AG04450 (cell line): ENCODE results near the gene SLC5A10. TPM values are rescaled to one million over a fixed set of nuclear protein-coding genes. Genes with fewer than 3 reads are reported as not detected.

Source experiments
- CTCF ChIA-PET: fragments of 300-600, 350-600 bp; formaldehyde crosslinking; extraction: SDS; loops from one replicate; lab custom pipeline; 2022; ENCODE audit warnings: antibody characterized with exemption, inconsistent platforms; lab: Charles Lee
- POLR2A ChIA-PET: fragments of 350-600 bp; formaldehyde crosslinking; extraction: SDS; loops from one replicate; lab custom pipeline; 2021; ENCODE audit warnings: antibody characterized with exemption, inconsistent platforms; lab: Yijun Ruan, JAX
- DNase-seq: peaks from one replicate; pipeline ENCODE4 v3.0.0-alpha.2; 2011; ENCODE audit warnings: low read depth, low spot score
- H3K27ac ChIP-seq: one replicate; pipeline ENCODE4 v1.5.1; 2012; ENCODE audit warnings: low read depth, low read length, control low read depth
- H3K27me3 ChIP-seq: one replicate; pipeline ENCODE4 v1.6.0; 2012; ENCODE audit warnings: low read length; ENCODE audit not compliant: control insufficient read depth, insufficient read depth
- H3K4me3 ChIP-seq: 2 replicates; pipeline ENCODE4 v1.5.1; 2011; ENCODE audit warnings: mild to moderate bottlenecking, low read depth, low read length, control low read depth
- H3K9me3 ChIP-seq: 2 replicates; pipeline ENCODE4 v1.5.1; 2012; ENCODE audit warnings: low read length; ENCODE audit not compliant: control insufficient read depth, insufficient read depth
- polyA plus RNA-seq: library from polyadenylated mRNA; depleted of rRNA; stranded (reverse); fragments of >200 nt; gene quantifications from 2 replicates; pipeline ENCODE4 v1.2.3, GENCODE V29; 2011
- TF ChIP-seq, protein P1 (sequence below): IDR thresholded peaks from 2 replicates; pipeline ENCODE4 v1.5.1; 2011; ENCODE audit warnings: low read depth, low read length, control low read depth, inconsistent platforms

The SLC5A10 gene
- polyA plus RNA-seq, 1 experiment, result not detected

DNA sequence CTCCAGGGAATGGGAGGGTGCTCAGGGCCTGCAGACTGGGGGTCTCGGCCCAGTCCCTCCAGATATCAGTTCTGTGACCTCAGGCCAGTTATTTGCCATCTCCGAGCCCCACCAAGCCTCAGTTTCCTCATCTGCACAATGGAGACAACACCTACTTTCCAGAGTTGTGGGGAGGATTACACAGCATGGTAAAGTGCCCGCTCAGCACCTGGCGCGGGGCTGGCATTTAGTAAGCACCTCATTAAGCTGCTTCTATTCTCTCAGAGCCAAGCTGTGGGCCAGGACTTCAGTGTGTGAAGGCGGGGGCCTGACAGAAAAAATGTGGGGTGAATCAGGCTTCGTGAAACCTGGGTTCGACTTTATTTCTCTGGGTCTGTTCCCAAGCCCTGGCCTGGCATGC is 47.4 kb downstream of the SLC5A10 start:
- ChIA-PET POLR2A (no interaction called here), CTCF (no interaction called here)
- H3K9me3 ChIP-seq, result peaks cover 15% of the 10 kb centered on the region
- no peaks in the 10 kb centered on the region for H3K27me3 ChIP-seq
- H3K4me3 ChIP-seq, result no peak overlapping the region
- H3K27ac ChIP-seq, result no peak overlapping the region
- TF ChIP-seq, protein P1, sequence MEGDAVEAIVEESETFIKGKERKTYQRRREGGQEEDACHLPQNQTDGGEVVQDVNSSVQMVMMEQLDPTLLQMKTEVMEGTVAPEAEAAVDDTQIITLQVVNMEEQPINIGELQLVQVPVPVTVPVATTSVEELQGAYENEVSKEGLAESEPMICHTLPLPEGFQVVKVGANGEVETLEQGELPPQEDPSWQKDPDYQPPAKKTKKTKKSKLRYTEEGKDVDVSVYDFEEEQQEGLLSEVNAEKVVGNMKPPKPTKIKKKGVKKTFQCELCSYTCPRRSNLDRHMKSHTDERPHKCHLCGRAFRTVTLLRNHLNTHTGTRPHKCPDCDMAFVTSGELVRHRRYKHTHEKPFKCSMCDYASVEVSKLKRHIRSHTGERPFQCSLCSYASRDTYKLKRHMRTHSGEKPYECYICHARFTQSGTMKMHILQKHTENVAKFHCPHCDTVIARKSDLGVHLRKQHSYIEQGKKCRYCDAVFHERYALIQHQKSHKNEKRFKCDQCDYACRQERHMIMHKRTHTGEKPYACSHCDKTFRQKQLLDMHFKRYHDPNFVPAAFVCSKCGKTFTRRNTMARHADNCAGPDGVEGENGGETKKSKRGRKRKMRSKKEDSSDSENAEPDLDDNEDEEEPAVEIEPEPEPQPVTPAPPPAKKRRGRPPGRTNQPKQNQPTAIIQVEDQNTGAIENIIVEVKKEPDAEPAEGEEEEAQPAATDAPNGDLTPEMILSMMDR, result no peak
- no peak for DNase-seq

DNA sequence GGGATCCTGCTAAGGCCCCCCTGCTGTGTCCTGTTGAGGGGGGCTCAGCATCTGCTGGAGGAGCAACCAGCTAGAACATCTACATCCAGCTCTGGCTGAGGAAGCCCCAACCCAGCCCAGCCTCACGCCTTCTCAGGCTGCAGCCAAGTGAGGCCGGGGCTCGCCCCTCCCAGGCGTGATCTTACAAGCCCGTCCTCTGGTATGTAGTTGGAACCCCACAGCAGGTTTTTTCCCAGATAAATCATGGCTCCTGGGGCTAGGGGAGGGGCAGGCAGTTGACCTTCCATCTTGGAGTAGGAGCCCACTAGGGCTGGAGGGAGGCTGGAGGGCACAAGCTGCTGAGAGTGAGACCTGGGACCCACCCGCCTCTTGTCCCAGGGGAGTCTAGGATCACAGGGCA is 47.9 kb downstream of the SLC5A10 start:
- CTCF ChIA-PET, result no interaction called here
- TF ChIP-seq, protein P1, result no peak
- Histone ChIP-seq H3K27ac (no peak overlapping the region), H3K27me3 (no peaks in the 10 kb centered on the region), H3K4me3 (no peak overlapping the region), H3K9me3 (peaks cover 15% of the 10 kb centered on the region)
- DNase-seq, result no peak
- POLR2A ChIA-PET, result no interaction called here

DNA sequence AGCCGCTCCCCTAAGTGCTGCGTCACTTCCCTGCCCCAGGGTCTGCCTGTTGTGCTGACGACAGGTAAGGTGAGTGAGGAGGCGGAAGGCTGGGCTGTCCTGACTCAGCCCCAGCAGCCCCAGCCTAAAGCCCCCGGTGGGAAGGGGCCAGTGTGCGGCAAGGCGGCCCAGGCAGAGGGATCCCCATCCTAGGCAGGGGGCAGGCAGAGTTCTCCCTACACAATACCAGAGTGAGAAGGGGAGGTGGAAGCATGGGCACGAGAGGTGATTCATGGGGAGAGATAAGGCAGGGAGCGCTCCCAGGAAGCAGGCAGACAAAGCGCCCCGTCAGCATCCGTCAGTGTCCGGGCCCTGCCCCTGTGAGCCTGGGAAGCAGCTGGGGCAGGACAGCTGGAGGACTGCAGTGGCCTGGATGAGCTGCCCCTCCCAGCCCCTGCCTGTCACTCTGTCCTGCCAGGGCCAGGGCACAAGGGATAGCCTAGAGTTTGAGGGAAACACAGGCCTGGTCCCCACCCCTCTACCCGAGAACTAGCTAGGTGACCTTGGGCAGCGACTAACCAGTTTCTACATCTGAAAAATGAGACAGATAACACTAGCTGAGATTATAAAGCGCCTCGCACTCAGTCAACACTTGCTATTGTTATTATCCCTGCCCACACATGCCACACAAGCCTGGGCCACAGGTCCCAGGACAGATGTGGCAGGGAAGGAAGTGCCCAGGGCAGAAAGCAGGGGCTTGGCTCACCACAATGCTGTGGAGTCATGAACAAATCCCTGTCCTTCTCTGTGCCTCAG is 48.8 kb downstream of the SLC5A10 start:
- CTCF ChIA-PET, result interaction anchor here (1.3 kb wide), 1 partner anchor 40 kb away, joined by 7 read pairs; no protein-coding TSS in a partner anchor
- POLR2A ChIA-PET, result interaction anchor here (0.6 kb wide), 1 partner anchor 22 kb away, joined by 3 read pairs; no protein-coding TSS in a partner anchor
- TF ChIP-seq, protein P1, result no peak
- Histone ChIP-seq H3K4me3 (no peak overlapping the region), H3K9me3 (peaks cover 11% of the 10 kb centered on the region), H3K27ac (no peak overlapping the region), H3K27me3 (no peaks in the 10 kb centered on the region)
- DNase-seq, result no peak

DNA sequence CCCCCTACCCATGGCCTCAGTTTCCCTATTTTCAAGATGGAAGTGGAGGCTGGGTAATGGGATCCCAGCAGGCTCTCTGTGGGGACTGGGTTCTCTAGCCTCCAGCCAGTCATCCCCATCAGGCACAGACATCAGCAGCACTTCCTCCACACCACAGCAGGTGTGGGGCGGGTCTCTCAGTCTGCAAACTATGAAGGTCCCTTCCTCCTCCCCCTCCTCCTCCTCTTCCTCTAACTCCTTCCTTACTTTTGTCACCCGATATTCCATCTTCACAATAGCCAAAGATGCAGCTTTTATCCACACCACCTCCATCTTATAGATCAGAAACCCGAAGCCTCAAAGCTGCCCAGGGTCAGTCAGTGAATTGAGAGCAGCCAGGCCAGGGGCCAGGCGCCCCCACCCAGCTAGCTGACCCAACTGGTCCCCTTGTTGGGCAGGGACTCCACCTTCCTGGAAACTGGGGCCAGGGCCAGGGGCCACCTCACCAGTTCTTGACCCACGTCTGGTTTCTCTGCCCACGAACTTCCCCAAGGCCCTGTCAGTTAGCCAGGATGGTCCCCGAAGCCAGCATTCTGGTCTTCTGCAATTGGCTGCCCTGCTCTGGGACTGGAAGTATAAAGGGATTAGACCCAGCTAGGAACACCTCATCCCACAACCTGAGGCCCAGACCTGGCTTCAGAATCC is 50.1 kb downstream of the SLC5A10 start:
- CTCF ChIA-PET, result interaction anchor here (0.8 to 1.3 kb wide), 2 partner anchors 41 kb away, joined by 3 to 7 read pairs; no protein-coding TSS in a partner anchor
- H3K4me3 ChIP-seq, result peak overlapping the region; percentile 73
- H3K27me3 ChIP-seq, result no peaks in the 10 kb centered on the region
- H3K27ac ChIP-seq, result no peak overlapping the region
- POLR2A ChIA-PET, result interaction anchor here (0.6 to 1.1 kb wide), 2 partner anchors 41 to 70 kb away, joined by 4 to 11 read pairs; no protein-coding TSS in a partner anchor
- TF ChIP-seq, protein P1, result no peak
- no peaks in the 10 kb centered on the region; the same call in 1 of the 2 replicates for H3K9me3 ChIP-seq
- no peak for DNase-seq
